GM23338 (cell line): ENCODE data around the gene MS4A7.

Experiments used
- CTCF ChIP-seq, 2 experiments: fragments of 200-600 bp in 1 of 2; sonication (generic) in 1 of 2; conservative IDR thresholded peaks; 2 replicates each; pipeline versions ENCODE4 v1.5.1 to v1.6.1; 2016 to 2017; ENCODE audit warnings: antibody characterized with exemption in 2 of 2, low read depth in 2 of 2, mild to moderate bottlenecking in 2 of 2, moderate library complexity in 1 of 2
- EZH2 ChIP-seq: fragments of 200-600 bp; sonication (generic); IDR thresholded peaks from one replicate; pipeline ENCODE4 v1.8.0; 2017; ENCODE audit warnings: antibody characterized with exemption, mild to moderate bottlenecking, low read depth; ENCODE audit not compliant: unreplicated experiment
- EZH2phosphoT487 ChIP-seq: fragments of 200-600 bp; sonication (generic); IDR thresholded peaks from one replicate; pipeline ENCODE4 v1.8.1; 2018; ENCODE audit warnings: antibody characterized with exemption; ENCODE audit not compliant: unreplicated experiment
- POLR2AphosphoS5 ChIP-seq: IDR thresholded peaks from 2 replicates; pipeline ENCODE4 v1.6.1; 2016; ENCODE audit warnings: antibody characterized with exemption, low read depth
- TF ChIP-seq, protein P1 (sequence below): IDR thresholded peaks from one replicate; pipeline ENCODE4 v1.6.1; 2018; ENCODE audit warnings: antibody characterized with exemption; ENCODE audit not compliant: unreplicated experiment

- TF ChIP-seq CTCF (conservative IDR thresholded peaks at IDR 0.05; ENCODE audit: low read depth in 2 of 2) (no peak), POLR2AphosphoS5 (no peak), EZH2 (no peak), EZH2phosphoT487 (no peak)
- TF ChIP-seq, protein P1, sequence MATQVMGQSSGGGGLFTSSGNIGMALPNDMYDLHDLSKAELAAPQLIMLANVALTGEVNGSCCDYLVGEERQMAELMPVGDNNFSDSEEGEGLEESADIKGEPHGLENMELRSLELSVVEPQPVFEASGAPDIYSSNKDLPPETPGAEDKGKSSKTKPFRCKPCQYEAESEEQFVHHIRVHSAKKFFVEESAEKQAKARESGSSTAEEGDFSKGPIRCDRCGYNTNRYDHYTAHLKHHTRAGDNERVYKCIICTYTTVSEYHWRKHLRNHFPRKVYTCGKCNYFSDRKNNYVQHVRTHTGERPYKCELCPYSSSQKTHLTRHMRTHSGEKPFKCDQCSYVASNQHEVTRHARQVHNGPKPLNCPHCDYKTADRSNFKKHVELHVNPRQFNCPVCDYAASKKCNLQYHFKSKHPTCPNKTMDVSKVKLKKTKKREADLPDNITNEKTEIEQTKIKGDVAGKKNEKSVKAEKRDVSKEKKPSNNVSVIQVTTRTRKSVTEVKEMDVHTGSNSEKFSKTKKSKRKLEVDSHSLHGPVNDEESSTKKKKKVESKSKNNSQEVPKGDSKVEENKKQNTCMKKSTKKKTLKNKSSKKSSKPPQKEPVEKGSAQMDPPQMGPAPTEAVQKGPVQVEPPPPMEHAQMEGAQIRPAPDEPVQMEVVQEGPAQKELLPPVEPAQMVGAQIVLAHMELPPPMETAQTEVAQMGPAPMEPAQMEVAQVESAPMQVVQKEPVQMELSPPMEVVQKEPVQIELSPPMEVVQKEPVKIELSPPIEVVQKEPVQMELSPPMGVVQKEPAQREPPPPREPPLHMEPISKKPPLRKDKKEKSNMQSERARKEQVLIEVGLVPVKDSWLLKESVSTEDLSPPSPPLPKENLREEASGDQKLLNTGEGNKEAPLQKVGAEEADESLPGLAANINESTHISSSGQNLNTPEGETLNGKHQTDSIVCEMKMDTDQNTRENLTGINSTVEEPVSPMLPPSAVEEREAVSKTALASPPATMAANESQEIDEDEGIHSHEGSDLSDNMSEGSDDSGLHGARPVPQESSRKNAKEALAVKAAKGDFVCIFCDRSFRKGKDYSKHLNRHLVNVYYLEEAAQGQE, result no peak
Measured at GRCh38 chr11:60433401-60433800, 55.1 kb downstream of the MS4A7 start.
